Mesenchymal stem cell (in vitro differentiated cells and primary cell): ENCODE data around the gene GRID2.

ENCODE experiments used
- DNase-seq: peaks from one replicate; pipeline ENCODE4 v3.0.0-alpha.2; 2013
- H2AFZ ChIP-seq: one replicate; pipeline ENCODE4 v1.6.1; 2013; ENCODE audit warnings: low read depth, mild to moderate bottlenecking, control low read depth, inconsistent platforms, low read length, moderate library complexity
- H2AK5ac ChIP-seq: 2 replicates; pipeline ENCODE4 v1.6.1; 2013; ENCODE audit warnings: low read length, moderate library complexity, mild to moderate bottlenecking, inconsistent platforms; ENCODE audit not compliant: severe bottlenecking
- H2BK120ac ChIP-seq: one replicate; pipeline ENCODE4 v1.6.1; 2013; ENCODE audit warnings: low read depth, mild to moderate bottlenecking, inconsistent platforms, low read length, moderate library complexity
- H2BK12ac ChIP-seq, 2 experiments: one replicate each; pipeline ENCODE4 v1.6.1; 2013; ENCODE audit warnings: inconsistent platforms in 2 of 2, low read length in 2 of 2, mild to moderate bottlenecking in 2 of 2, moderate library complexity in 2 of 2, control low read depth in 1 of 2
- H2BK15ac ChIP-seq: one replicate; pipeline ENCODE4 v1.6.1; 2013; ENCODE audit warnings: mild to moderate bottlenecking, low read depth, inconsistent platforms; ENCODE audit not compliant: poor library complexity, severe bottlenecking
- H2BK5ac ChIP-seq: 2 replicates; pipeline ENCODE4 v1.6.1; 2013; ENCODE audit warnings: low read depth, mild to moderate bottlenecking, low read length, control low read depth, inconsistent platforms; ENCODE audit not compliant: poor library complexity, severe bottlenecking
- H3K14ac ChIP-seq, 2 experiments: one replicate each; pipeline ENCODE4 v1.6.1; 2013; ENCODE audit warnings: inconsistent platforms in 2 of 2, low read length in 2 of 2, control low read depth in 1 of 2, mild to moderate bottlenecking in 1 of 2, moderate library complexity in 1 of 2
- H3K18ac ChIP-seq, 2 experiments: one replicate each; pipeline ENCODE4 v1.6.1; 2013; ENCODE audit warnings: inconsistent platforms in 2 of 2, low read length in 2 of 2, control low read depth in 1 of 2, low read depth in 1 of 2, mild to moderate bottlenecking in 1 of 2
- H3K23ac ChIP-seq, 2 experiments: one replicate each; pipeline ENCODE4 v1.6.1; 2013; ENCODE audit warnings: inconsistent platforms in 2 of 2, low read length in 2 of 2, mild to moderate bottlenecking in 2 of 2, moderate library complexity in 2 of 2, control low read depth in 1 of 2
- H3K27ac ChIP-seq: 2 replicates; pipeline ENCODE4 v1.5.1; 2013; ENCODE audit warnings: mild to moderate bottlenecking, moderate library complexity, low read length, control low read depth, inconsistent platforms; ENCODE audit not compliant: poor library complexity, severe bottlenecking
- H3K27me3 ChIP-seq, 2 experiments: 2 replicates each; pipeline versions ENCODE4 v1.6.1 to v1.7.0; 2013; ENCODE audit warnings: low read length in 2 of 2, mild to moderate bottlenecking in 2 of 2, moderate library complexity in 2 of 2, control low read depth in 1 of 2, inconsistent platforms in 1 of 2; ENCODE audit not compliant: control insufficient read depth in 1 of 2, insufficient read depth in 1 of 2
- H3K36me3 ChIP-seq, 2 experiments: 2 replicates each; pipeline versions ENCODE4 v1.6.1 to v1.7.0; 2013; ENCODE audit warnings: low read length in 2 of 2, control low read depth in 1 of 2, inconsistent platforms in 1 of 2, low read depth in 1 of 2, mild to moderate bottlenecking in 1 of 2; ENCODE audit not compliant: insufficient read depth in 2 of 2, control insufficient read depth in 1 of 2
- H3K4ac ChIP-seq, 2 experiments: one replicate each; pipeline ENCODE4 v1.6.1; 2013; ENCODE audit warnings: inconsistent platforms in 2 of 2, low read length in 2 of 2, mild to moderate bottlenecking in 2 of 2, moderate library complexity in 2 of 2, control low read depth in 1 of 2, low read depth in 1 of 2
- H3K4me1 ChIP-seq: 2 replicates; pipeline ENCODE4 v1.6.1; 2013; ENCODE audit warnings: low read depth, low read length, control low read depth; ENCODE audit not compliant: control insufficient read depth, insufficient read depth
- H3K4me2 ChIP-seq: 2 replicates; pipeline ENCODE4 v1.6.1; 2013; ENCODE audit warnings: low read length, mild to moderate bottlenecking, inconsistent platforms; ENCODE audit not compliant: poor library complexity, severe bottlenecking
- H3K4me3 ChIP-seq, 2 experiments: 2 replicates each; pipeline versions ENCODE4 v1.5.1 to v1.7.0; 2013; ENCODE audit warnings: low read length in 2 of 2, mild to moderate bottlenecking in 2 of 2, control low read depth in 1 of 2, low read depth in 1 of 2; ENCODE audit not compliant: insufficient read depth in 1 of 2
- H3K79me1 ChIP-seq: replicated peaks from 2 replicates; pipeline ENCODE4 v1.6.1; 2013; ENCODE audit warnings: mild to moderate bottlenecking, control low read depth, low read length, inconsistent platforms; ENCODE audit not compliant: poor library complexity, severe bottlenecking
- H3K9ac ChIP-seq: 2 replicates; pipeline ENCODE4 v1.7.0; 2013; ENCODE audit warnings: mild to moderate bottlenecking, low read length, moderate library complexity
- H3K9me3 ChIP-seq: 2 replicates; pipeline ENCODE4 v1.7.0; 2013; ENCODE audit warnings: mild to moderate bottlenecking, low read length; ENCODE audit not compliant: control insufficient read depth
- H4K8ac ChIP-seq: one replicate; pipeline ENCODE4 v1.6.1; 2013; ENCODE audit warnings: inconsistent platforms, mild to moderate bottlenecking, low read length, moderate library complexity
- H4K91ac ChIP-seq: one replicate; pipeline ENCODE4 v1.6.1; 2013; ENCODE audit warnings: mild to moderate bottlenecking, low read length, inconsistent platforms
- WGBS: methylation state at CpG from one replicate; pipeline ENCODE4 v1.1.7; 2013; ENCODE audit warnings: mixed read lengths; 5-methylcytosine and 5-hydroxymethylcytosine counted together

GRID2 gene

GRCh38 chr4:92357966-92358365 is 54.2 kb downstream of the GRID2 start:
- no peak overlapping the region for H3K27ac ChIP-seq
- no peak overlapping the region for H3K9ac ChIP-seq
- no peak overlapping the region for H4K91ac ChIP-seq
- H2AK5ac ChIP-seq = no peak overlapping the region
- H2AFZ ChIP-seq = no peak overlapping the region
- no peak overlapping the region for H2BK12ac ChIP-seq
- no peak overlapping the region for H2BK15ac ChIP-seq
- H4K8ac ChIP-seq = no peak overlapping the region
- no peaks in the 10 kb centered on the region for H3K79me1 ChIP-seq
- no peaks in the 10 kb centered on the region for H3K36me3 ChIP-seq
- H3K27me3 ChIP-seq = no peaks in the 10 kb centered on the region
- no peak overlapping the region for H3K4me2 ChIP-seq
- no peak overlapping the region for H2BK120ac ChIP-seq
- no peaks in the 10 kb centered on the region for H3K4me1 ChIP-seq
- no peak overlapping the region for H2BK5ac ChIP-seq
- H3K23ac ChIP-seq = no peak overlapping the region
- H3K18ac ChIP-seq = no peak overlapping the region
- no peak overlapping the region for H3K4ac ChIP-seq
- H3K14ac ChIP-seq = no peak overlapping the region
- DNase-seq = no peak
- no peaks in the 10 kb centered on the region for H3K9me3 ChIP-seq
- no peak overlapping the region for H3K4me3 ChIP-seq
- 86% methylated on average over 2 of the region's 2 CpGs for WGBS

DNA sequence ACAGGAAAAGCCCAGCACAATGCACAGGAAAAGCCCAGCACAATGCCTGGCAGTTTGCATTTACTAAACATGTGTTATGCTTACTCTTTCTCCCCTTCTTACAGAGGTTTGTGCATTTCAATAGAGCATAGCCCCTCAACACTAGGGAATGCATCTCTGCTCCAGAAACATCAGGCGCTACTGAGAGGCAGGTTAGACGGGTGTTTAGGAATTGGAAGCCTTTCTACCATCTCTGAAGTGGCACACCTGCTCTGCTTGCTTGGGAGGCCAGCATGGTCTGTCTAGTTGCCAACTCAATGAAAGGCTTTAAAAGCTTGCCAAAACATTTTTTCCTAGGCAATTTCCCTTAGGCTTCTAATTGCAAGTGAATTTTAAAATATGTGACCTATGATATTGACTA is 55.7 kb downstream of the GRID2 start:
- Histone ChIP-seq H4K91ac (no peak overlapping the region), H3K9me3 (no peaks in the 10 kb centered on the region), H3K27me3 (no peaks in the 10 kb centered on the region), H3K14ac (no peak overlapping the region), H2BK120ac (no peak overlapping the region), H2AFZ (no peak overlapping the region), H2BK12ac (no peak overlapping the region), H3K9ac (no peak overlapping the region), H3K4me3 (no peak overlapping the region), H3K4me1 (no peaks in the 10 kb centered on the region), H2BK5ac (no peak overlapping the region), H2BK15ac (no peak overlapping the region), H4K8ac (no peak overlapping the region), H3K4ac (no peak overlapping the region), H3K23ac (no peak overlapping the region), H3K36me3 (no peaks in the 10 kb centered on the region), H3K4me2 (no peak overlapping the region), H3K27ac (no peak overlapping the region), H3K79me1 (no peaks in the 10 kb centered on the region), H2AK5ac (no peak overlapping the region), H3K18ac (no peak overlapping the region)
- WGBS = 25% methylated on average over 2 of the region's 2 CpGs
- no peak for DNase-seq

GRCh38 chr4:92362028-92362427 is 58.3 kb downstream of the GRID2 start:
- Histone ChIP-seq H3K4me1 (no peaks in the 10 kb centered on the region), H3K4ac (no peak overlapping the region), H3K14ac (no peak overlapping the region), H3K4me3 (no peak overlapping the region), H3K27ac (no peak overlapping the region), H2BK120ac (no peak overlapping the region), H4K8ac (no peak overlapping the region), H2AK5ac (no peak overlapping the region), H3K23ac (no peak overlapping the region), H2BK15ac (no peak overlapping the region), H4K91ac (no peak overlapping the region), H3K4me2 (no peak overlapping the region), H2AFZ (no peak overlapping the region), H3K79me1 (no peaks in the 10 kb centered on the region), H3K36me3 (no peaks in the 10 kb centered on the region), H3K18ac (no peak overlapping the region), H3K27me3 (no peaks in the 10 kb centered on the region), H2BK12ac (no peak overlapping the region), H3K9ac (no peak overlapping the region), H3K9me3 (no peaks in the 10 kb centered on the region), H2BK5ac (no peak overlapping the region)
- no peak for DNase-seq

DNA sequence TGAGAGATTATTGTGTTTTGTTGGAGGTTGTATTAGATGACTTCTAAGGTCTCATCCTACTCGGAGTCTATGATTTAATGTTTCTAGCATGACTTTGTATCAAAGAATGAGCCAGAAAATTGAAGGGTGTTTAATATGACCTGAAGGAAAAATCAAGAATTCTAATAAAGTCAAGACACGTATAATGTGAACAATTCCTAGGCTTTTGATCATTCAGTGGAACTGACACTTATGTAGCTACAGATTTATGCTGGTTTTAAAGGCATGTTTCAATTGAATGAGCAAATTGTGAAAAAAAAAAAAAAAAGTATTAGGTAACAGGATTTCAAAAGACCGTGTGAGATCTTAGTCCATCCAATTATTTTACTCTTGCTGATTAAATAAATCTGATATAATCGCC is 64.9 kb downstream of the GRID2 start:
- DNase-seq = no peak
- H2AFZ ChIP-seq = no peak overlapping the region
- no peak overlapping the region for H2AK5ac ChIP-seq
- H3K4me2 ChIP-seq = no peak overlapping the region
- H2BK120ac ChIP-seq = no peak overlapping the region
- H2BK5ac ChIP-seq = no peak overlapping the region
- no peak overlapping the region for H3K23ac ChIP-seq
- H3K9ac ChIP-seq = no peak overlapping the region
- no peak overlapping the region for H3K4me3 ChIP-seq
- no peak overlapping the region for H3K18ac ChIP-seq
- H3K27me3 ChIP-seq = no peaks in the 10 kb centered on the region
- 63% methylated on average over 2 of the region's 4 CpGs for WGBS
- no peaks in the 10 kb centered on the region for H3K4me1 ChIP-seq
- no peaks in the 10 kb centered on the region for H3K79me1 ChIP-seq
- H3K9me3 ChIP-seq = no peaks in the 10 kb centered on the region
- no peak overlapping the region for H3K4ac ChIP-seq
- H4K8ac ChIP-seq = no peak overlapping the region
- H2BK12ac ChIP-seq = no peak overlapping the region
- H4K91ac ChIP-seq = no peak overlapping the region
- H3K36me3 ChIP-seq = no peaks in the 10 kb centered on the region
- H3K14ac ChIP-seq = no peak overlapping the region
- H3K27ac ChIP-seq = no peak overlapping the region
- no peak overlapping the region for H2BK15ac ChIP-seq
